NCI-H510A (cell line): ENCODE measurements around the gene C6orf132.
"Not testable (repeated sequence)": the region's sequence is repeated elsewhere in the genome, so short reads cannot be mapped to it uniquely, and the experiment has no call there.

Experiments used
- DNase-seq: peaks from one replicate; lab custom pipeline; 2025; lab: John Stamatoyannopoulos, UW

The C6orf132 gene

DNA sequence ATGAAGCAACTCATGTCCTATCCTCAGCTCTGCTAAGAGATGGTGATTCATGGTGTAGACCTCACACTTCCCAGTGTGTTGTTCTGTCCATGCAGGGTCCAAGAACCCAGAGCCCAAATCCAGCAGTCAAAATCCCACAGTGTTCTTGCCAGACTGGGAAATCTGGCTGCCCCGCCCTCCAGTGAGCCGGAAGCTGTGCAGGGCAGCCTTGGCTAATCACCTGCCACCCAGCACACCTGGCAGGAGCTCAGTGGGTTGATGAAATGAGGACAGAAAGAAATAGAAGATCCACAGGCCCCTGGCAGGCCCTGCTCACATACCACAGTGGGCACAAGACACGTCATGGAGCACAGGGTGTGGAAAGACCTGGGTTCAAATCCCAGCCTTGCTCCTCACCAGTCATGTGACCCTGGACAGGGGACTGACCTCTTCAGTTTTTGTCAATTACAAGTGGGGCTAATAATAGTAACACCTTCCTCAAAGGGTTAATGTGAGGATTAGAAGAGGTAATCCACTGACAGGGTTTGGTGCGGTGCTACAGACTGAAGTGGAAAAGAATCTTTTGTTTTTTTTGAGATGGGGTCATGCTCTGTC is 17.1 kb upstream of the C6orf132 start:
- no peak for DNase-seq

DNA sequence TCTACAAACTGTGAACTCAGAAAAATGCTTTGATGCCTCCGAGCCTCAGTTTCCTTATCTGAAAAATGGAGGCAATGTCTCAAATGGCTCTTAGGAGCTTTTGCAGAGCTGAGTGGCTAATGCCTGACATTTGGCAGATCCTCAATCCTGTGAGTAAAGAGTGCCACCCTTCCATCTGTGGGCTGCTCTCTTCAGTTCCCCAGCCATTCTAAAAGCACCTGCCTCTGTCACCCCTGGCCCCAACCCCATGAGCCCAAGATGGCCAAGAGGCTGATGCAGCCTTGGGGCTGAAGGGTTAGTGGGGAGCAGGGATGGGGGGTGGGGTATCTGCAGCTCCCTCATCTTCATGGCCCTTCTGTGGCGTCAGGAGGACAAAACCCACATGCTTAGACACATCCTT is 16.2 kb upstream of the C6orf132 start:
- DNase-seq: no peak

DNA sequence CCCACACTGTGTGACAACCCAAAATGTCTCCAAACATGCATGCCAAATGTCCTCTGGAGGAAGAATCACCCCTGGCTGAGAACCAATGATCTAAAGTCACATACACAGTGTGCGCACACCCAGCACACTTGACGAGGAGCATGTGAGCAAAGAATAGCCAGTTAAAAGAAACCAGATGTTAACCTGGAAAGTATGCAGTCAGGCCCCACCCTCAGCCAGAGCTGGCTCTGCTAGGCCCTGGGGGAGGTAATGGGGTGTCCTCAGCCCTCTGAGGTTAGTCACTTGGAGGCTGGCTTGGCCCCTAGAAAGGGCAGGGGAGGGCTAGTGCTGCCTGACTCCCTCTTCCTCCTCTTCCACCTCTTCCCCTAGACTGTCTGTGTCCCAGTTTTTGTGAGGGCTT is 15.6 kb upstream of the C6orf132 start:
- no peak for DNase-seq

DNA sequence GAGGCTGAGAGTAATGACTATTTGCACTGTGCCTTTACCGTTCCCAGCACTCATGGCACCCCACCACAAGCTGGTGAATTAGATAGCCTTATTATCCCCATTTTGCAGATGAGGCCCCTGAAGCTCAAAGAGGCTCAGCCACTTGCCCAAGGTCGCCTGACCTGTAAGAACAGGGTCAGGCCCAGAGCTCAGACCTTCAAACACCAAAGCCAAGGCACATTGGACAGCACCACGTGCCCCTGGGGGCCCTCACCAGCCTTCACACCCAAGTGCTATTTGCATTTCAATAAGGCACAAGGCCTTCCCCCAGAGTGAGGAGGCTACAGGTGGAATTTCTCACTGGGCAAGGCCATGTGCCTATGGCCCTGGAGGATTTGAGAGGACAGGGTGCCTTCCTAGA is 14.2 kb upstream of the C6orf132 start:
- no peak for DNase-seq

DNA sequence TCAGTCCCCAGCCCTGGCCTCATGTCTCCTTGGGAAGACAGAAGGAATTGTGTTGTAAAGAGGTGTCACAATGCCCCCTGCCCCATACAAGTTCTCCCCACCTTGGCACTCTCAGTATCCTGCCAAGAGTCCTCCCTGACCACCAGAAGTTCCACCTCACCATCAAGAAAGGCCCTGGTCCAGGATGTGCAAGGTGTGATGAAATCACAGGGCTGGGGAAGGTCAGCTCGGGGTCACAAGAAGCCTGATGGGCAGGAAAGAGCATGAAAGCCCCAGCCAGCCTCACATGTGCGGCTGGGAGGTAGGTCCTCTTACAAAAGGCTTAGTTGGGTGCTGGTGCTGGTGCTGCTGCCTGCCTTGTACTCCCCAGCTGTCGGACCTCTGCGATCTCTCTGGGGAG is 12.9 kb upstream of the C6orf132 start:
- no peak for DNase-seq

DNA sequence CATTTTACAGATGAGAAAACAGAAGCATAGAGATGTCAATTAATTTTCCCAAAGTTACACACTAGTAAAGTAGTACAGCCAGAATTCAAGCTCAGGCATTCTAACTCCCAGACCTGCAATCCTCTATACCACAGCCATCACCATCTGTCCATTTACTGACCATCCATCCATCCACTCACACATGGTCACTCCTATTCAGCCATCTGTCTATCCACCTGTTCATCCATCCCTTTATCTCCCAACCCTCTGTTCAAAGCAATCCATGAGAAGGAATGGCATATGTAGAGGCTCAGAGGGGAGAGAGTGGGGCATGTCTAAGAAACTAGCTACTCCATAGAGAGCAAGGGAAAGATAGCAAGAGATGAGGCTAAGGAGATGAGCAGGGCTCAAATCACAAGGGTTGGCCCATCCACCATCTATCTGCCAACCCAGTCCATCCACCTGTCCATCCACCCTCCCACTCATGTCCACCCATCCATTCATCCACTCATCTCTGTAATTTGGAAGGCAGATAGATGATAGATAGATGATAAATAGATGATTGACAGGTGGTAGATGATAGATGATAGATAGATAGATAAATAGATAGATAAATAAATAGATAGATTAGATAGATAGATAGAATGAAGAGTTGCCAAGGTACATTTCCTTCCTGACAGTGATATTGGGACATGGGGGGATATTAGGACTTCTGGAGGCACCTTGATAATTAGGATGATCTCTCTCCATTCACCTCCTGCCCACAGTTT is 12.2 kb upstream of the C6orf132 start:
- DNase-seq: no peak

DNA sequence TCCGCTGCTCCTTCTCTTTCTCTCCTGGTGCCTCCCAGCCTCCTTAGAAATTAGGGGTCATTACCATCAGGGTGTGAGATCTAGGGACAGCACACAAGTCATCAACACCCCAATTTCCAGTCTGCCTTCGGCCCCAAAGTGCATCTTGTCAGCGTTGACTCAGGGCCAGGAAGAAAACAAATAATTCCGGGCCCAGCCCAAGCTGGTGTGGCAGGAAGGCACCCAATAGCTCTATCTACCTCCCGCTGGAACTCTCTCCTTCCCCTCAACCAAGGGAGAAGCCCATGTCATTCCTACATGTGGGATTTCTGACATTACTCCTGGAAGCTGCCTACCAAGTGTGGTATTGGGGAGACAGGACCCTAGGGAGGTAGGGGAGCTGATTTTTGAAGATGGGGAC is 11.5 kb upstream of the C6orf132 start:
- DNase-seq: no peak

DNA sequence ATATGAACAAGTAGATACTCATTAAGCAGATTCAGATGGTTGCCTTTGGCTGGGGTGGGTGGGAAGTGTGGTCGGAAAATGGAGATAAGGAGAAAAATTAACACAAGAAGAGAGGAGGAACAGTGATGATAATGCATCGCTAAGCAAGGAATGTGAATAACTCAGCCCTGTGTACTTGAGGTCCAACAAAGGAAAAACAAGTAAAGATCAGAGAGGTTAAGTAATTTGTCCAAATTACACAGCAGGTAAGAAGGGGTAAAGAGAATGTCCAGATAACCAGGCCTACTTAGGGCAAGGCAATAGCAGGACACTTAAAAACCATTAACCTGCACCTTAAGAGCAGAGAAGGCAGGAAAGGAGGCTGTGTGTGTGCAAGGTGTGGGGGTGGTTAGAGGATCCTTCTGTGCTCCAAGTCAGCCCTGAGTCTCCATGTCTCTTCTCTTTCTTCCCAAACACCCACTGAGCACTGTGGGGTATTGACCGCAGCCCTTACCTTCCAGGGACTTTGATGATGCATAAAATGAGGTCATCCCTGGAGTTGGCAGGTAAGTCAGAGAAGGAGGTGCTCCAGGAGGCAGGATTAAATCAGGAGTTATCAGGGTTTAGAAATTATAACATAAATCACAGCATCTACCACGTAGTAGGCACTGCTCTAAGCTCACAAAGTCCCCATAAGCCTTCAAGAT is 10.3 kb upstream of the C6orf132 start:
- DNase-seq: not testable (repeated sequence)

DNA sequence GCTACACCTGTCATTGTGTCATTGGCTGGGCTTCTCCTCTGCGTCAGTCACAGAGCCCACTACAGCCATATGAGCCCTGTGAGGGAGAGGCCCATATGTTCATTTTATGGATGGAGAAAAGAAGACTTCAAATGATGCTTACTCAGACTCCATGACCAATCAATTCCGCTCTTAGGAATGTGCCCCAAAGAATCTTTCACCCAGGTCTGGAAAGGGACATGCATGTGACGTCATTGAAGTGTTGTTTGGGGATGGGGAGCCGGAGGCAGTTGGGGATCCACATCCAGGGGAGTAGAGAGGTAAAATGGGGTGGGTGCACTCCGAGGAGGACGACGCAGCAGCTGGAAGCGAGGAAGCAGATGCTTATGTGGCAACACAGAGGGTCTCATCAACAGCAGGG is 9.6 kb upstream of the C6orf132 start:
- DNase-seq: no peak

DNA sequence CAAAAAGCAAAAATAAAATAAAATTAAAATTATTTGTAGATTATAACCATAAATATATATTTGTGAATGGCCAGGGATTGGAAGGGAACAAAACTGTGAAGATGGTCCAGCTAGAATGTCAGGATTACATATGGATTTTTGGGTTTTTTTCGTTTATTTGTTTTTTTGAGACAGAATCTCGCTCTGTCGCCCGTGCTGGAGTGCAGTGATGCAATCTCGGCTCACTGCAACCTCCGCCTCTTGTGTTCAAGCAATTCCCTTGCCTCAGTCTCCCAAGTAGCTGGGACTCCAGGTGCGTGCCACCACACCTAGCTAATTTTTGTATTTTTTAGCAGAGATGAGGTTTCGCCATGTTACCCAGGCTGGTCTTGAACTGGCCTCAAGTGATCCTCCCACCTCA is 7.8 kb upstream of the C6orf132 start:
- DNase-seq: no peak

DNA sequence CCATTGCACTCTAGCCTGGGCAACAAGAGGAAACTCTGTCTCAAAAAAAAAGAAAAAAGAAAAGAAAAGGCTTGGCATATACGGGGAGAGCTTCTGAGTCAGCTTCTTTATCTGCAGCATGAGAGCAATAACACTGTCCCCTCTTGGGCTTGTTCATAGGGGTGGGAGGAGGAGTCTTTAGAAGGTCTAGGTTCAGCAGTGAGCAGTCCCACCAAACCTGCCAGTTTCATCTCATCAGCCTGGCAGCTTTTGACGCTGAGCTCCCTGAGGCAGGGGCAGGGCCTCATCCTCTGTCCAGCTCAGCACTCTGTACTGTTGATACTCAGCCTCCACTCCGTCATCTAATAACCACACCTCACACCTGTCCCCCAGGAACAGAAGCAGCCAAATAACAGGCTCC is 5.6 kb upstream of the C6orf132 start:
- DNase-seq: no peak

DNA sequence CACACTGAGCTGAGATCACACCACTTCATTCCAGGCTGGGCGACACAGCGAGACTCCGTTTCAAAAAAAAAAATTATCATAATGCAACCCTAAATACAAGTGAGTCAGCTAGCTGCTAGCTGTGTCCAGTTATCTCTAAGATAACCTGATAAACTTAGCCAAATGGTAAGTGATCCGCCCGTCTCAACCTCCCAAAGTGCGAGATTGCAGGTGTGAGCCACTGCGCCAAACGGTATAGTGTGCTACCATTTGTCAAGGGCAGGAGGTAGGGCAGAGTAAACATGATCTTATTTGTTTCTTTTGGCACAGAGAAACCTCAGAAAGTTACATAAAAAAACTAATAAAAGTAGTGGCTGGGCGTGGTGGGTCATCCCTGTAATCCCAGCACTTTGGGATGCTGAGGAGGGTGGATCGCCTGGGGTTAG is 4.7 kb upstream of the C6orf132 start:
- no peak for DNase-seq

DNA sequence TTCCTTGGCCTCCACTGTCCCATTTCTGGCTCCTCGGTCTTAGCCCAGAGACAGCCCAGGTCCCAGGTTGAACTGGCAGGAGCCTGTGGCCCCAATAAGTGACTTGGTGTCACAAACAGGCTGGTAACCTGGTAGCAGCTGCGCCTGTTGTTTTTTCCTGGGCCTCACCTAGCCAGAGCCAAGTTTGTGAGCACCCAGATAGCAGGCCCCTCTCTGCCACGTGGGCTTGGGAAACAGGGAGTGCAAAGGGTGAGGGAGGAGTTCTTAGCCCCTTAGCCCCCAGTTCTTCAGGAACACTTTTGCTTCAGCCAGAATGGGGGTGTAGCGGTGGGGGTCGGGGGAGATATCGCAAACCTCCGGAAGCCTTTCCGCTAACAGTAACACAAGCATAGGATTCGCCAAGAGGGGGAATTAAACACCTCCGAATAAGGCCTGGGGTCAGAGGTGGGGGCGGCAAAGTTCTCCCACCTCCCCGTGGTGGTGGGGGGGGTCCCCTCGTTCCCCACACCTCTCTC is 760 bp downstream of the C6orf132 start:
- no peak for DNase-seq

DNA sequence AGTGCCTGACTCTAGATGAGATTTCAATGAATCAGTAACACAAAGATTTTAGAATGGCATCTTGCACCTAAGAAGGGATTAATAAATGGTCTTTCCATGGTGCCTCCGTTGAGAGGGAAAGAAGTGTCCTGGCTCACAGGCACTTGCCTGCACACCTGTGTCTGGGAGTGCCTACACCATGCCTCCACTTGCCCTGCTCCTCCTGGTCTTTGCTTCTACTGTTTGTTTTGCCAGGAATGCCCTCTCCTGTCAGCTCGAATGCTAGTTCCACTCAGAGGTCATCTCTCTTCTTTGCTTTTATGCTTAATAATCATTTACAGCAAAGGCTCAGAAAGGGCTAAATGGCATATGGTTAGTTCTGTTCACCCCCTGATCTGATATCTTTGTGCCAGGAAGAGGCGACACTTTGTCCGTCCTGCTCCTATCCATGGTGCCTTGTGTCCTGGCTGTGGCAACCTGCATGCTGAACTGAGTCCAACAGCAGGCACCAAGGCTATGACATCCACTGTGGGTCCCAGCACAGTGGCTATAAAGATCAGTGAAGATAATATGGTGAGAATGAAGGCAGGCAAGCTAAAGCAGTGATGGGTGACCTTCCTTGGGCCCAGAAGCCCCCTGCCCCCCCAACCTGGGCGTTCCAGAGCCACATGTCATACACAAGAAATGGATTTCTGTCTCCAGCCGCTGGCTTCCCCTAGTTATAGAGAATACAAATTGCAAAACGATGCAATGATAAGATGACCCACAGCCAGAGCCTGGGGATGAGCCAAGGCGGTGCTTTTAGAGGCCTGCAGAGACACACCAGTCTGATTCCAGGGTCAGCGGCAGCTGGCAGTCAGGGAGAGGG is 1.4 kb downstream of the C6orf132 start:
- no peak for DNase-seq

DNA sequence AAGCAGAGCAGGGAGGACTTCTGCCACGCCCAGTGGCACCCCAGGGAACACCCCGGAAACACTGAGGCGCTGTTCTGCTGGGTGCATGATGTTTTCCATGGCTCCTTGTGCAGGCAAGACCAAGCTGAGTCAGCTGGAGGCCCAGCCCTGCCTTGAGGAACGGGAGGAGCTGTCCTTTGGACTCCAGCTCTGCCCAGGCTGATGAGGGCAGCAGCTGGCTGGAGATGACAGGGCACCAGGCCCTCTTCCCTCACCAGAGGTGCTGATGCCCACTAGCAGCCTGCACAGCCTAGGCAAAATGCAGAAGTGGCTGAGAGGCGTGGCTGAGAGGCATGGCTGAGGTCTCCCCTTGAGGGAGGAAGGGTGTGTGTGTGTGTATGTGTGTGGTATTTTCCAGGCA is 2.4 kb downstream of the C6orf132 start:
- no peak for DNase-seq

DNA sequence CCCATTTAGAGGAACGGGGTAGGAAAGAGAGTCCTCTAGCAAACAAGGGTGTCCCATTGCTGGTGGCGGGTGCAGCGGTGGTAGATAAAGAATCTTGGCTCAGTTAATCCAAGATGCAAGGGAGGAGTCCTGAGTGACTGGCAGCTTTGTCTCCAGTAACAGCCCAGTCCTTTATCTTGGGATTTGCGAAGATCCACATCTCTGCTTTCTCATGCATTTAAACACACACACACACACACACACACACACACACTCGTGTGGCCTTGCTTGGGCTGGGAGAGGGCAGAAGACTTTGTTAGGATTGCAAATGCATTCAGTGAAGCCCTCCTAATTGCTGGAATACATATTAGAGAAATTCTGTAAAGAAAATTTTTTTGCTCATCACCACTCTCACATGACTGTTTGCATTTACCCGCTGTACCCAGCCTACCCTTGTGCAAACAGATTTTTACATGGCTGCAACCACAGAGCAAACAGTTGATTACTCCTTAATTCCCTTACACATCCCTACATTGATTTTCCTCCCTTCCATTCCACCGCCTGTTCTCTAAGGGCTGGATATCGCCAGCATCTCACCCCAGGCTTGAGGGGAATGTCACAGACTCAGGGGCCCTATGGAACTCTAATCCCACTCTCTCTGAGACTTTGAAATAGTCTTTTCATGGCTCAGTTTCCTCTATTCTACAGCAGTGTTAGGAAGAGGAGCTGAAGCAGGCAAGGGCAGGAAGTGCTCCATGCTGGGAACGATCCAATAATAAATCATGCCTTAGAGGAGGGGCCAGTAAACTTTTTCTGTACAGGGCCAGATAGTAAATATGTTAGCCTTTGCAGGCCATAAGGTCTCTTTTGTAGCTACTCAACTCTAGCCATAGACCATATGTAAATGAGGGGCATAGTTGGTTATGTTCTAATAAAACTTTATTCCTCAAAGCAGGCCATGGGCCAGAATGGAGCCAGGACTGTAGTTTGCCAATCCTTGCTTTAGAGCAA is 3.5 kb downstream of the C6orf132 start:
- no peak for DNase-seq

DNA sequence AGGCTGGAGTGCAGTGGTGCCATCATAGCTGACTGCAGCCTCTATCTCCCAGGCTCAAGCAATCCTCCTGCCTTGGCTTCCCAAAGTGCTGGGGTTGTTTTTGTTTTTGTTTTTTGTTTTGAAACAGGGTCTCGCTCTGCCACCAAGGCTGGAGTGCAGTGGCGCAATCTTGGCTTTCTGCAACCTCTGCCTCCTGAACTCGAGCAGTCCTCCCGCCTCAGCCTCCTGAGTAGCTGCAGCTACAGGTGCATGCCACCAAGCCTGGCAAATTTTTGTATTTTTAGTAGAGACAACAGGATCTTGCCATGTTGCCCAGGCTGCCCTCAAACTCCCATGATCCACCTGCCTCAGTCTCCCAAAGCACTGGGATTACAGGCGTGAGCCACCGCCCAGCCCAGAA is 4.2 kb downstream of the C6orf132 start:
- DNase-seq: no peak

DNA sequence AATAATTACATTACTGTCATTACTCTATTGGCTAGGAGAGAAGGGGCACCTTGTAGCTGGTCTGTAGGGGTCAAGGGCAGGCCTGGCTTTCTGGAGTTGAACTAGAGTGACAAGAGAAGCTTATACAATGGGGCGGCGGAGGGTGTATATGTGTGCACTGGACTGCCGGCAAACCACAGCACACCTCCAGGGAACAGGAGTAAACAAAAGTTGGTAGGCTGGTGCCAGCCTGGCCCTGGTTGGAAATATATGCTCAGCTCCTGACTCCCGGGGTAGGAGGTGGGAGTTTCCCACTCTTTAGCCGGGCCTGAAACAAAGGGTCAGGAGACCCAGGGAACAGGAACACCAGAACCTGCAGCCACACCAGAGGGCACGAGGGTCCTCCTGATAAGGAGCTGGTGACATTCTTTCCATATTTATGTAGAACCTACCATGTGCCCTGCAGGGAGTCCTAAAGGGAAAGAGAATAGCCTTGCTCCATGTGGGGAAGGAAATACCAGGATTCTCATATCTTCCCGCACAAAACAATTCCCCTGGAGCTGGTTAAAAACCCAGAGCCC is 5.1 kb downstream of the C6orf132 start:
- no peak for DNase-seq

DNA sequence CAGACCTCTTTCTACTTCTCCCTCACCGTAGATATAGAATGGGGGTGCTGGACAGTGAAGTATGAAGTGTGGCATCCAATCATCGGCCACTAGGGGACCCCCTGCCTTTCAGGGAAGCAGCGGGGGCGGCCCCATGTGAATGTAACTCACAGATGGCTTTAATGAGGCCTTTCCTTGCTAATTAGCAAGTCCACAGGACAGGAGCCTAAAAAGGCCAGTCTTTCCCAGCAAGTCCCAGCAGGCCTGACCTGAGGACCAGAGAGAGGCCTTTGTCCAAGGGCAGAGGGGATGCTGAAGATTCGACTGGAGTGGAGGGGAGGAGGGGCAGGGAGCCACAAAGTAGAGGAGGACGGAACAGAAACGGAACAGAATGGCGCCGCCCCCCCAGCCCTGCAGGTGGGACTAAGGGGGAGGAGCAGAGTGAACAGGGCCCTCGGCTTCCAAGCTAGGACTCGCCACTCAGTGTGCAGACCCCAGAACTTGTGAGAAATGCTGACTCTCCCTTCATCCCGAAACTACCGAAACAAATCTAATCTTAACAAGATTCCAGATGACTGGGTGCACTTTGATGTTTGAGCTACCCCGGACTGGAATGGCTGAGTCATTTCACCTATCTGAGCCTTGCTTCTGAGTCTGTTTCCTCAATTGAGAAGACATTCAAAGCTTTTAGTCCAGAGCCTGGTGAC is 5.8 kb downstream of the C6orf132 start:
- DNase-seq: no peak

DNA sequence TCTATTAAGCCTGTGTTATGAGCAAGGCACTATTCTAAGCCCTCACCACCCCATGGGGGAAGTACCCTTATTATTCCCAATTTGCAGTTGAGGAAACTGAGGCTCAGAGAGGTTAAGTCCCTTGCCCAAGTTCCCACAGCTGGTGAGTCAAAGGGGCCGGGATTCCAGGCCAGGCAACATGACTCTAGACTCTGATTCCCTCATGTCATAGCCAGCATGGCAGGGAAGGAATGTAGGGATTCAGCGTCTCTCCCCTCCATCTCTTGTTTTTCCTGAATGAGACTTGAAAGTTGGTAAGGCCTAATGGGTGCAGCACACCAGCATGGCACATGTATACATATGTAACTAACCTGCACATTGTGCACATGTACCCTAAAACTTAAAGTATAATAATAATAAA is 6.7 kb downstream of the C6orf132 start:
- DNase-seq: no peak
